Stomach (tissue), 9 donors: ENCODE measurements around the gene ABL1. TPM values are rescaled to one million over a fixed set of nuclear protein-coding genes. Genes with fewer than 3 reads are reported as not detected.

Experiments used
- DNase-seq, 2 donors: peaks; one replicate each; pipeline versions ENCODE4 v3.0.0 to v3.0.0-alpha.2; 2013 to 2019
- H3K27ac ChIP-seq, 5 donors: fragments of 200-600 bp in 4 of 5; sonication (generic) in 4 of 5; one replicate each; pipeline ENCODE4 v1.5.1; 2013 to 2019; ENCODE audit warnings: mild to moderate bottlenecking in 1 of 5, moderate library complexity in 1 of 5
- H3K27me3 ChIP-seq, 3 donors: fragments of 200-600 bp; sonication (generic); one replicate each; pipeline ENCODE4 v1.5.1; 2017 to 2019; ENCODE audit warnings: mixed run types in 1 of 3
- H3K36me3 ChIP-seq, 4 donors: fragments of 200-600 bp; sonication (generic); 1 replicate in 3 of 4; 2 replicates in 1 of 4; pipeline ENCODE4 v1.5.1; 2016 to 2019
- H3K4me1 ChIP-seq, 4 donors: fragments of 200-600 bp; sonication (generic); one replicate each; pipeline ENCODE4 v1.5.1; 2016 to 2019
- H3K4me3 ChIP-seq, 4 donors: fragments of 200-600 bp; sonication (generic) in 3 of 4; one replicate each; pipeline ENCODE4 v1.5.1; 2016 to 2019; ENCODE audit warnings: mild to moderate bottlenecking in 1 of 4
- H3K9me3 ChIP-seq, 4 donors: fragments of 200-600 bp; sonication (generic); one replicate each; pipeline ENCODE4 v1.5.1; 2016 to 2019
- CTCF ChIP-seq, 7 experiments: fragments of 450-650 bp in 4 of 7; fragments of 200-600 bp in 3 of 7; sonication (generic) in 3 of 7; IDR thresholded peaks; one replicate each; pipeline ENCODE4 v1.5.1; 2016 to 2019; ENCODE audit warnings: antibody characterized with exemption in 7 of 7, control low read depth in 2 of 7, mild to moderate bottlenecking in 1 of 7
- EP300 ChIP-seq: sonication (generic); formaldehyde crosslinking; IDR thresholded peaks from one replicate; pipeline ENCODE4 v1.6.1; 2017; ENCODE audit warnings: antibody characterized with exemption
- POLR2A ChIP-seq, 4 donors: fragments of 450-650 bp; IDR thresholded peaks; one replicate each; pipeline ENCODE4 v1.6.1; 2016; ENCODE audit warnings: antibody characterized with exemption in 4 of 4, control low read depth in 2 of 4, mild to moderate bottlenecking in 1 of 4, moderate library complexity in 1 of 4
- POLR2AphosphoS5 ChIP-seq, 3 donors: sonication (generic); formaldehyde crosslinking; IDR thresholded peaks; one replicate each; pipeline ENCODE4 v1.6.1; 2016; ENCODE audit warnings: antibody characterized with exemption in 3 of 3
- WGBS, 5 donors: extraction: QIAGEN DNeasy Blood & Tissue Kit in 3 of 5; methylation state at CpG; one replicate each; pipeline versions ENCODE4 v1.1.5 to v1.1.7; 2013 to 2018; 5-methylcytosine and 5-hydroxymethylcytosine counted together
- intact Hi-C: fragments of 100-400 bp; cut with DNase I; formaldehyde crosslinking; loops from one replicate; pipeline ENCODE4 v1.15.1; 2023; ENCODE audit warnings: low total_unique reads
- polyA plus RNA-seq, 3 donors: library from polyadenylated mRNA; stranded (reverse); fragments of 200-250 nt; gene quantifications; one replicate each; pipeline ENCODE4 v1.2.3, GENCODE V29; 2013
- total RNA-seq, 5 donors: library from RNA; depleted of rRNA; stranded (reverse); fragments of >200 nt; gene quantifications; one replicate each; pipeline versions ENCODE4 v1.1.0 to v1.2.3, GENCODE V29; 2014 to 2016
- donor health status: healthy with polysubstance abuse.
- donor health status: Bipolar disorder and iron deficiency.
- donor health status: healthy.

ABL1 gene
- total and polyA plus RNA-seq, 8 donors, result 19.0 to 95.9 (median 43.8) TPM

DNA sequence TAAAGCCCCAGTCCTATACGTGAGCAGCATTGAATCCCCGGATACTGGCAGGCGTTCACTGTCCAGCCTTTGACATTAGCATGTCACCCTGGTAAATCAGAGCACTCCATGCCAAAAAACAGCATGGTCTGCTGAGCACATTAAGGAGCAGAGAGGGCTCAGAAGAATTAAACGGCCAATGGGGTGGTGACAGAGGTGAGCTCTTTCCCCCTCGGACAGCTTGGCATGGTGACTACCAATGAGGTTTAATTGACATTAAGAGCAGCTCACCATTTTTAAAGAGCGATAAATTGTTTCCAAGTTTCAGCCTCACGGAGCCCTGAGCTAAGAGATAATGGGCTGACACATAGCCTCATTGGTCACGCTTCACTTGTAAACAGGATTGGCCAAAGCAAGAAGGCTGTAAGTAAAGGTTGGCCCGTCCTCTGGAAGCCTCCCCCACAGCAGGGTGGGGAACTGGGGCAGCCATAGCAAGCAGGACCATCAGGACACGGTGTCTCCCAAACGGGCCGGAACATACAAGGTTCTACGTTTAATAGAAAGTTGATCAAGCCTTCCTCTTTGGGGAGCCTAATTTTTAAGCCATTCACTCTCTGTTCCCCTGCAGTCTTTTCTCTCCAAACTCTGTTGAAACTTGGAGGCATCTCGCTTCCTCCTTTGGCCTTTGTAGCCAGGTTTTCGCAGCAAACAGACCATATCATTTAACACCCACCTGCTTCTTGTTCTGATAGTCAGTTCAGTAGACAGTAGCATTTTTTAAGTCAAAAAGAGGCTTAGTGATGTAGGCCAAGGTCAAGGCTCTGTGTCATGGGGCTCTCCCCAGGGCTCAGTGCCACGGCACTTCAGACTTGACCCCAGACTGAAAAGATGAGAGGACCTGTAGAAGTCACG is 35.7 kb downstream of the ABL1 start:
- TF ChIP-seq EP300, result no peak
- TF ChIP-seq CTCF (IDR thresholded peaks at IDR 0.05), result no peak
- no peak for TF ChIP-seq POLR2A (IDR thresholded peaks at IDR 0.05)
- TF ChIP-seq POLR2AphosphoS5 (IDR thresholded peaks at IDR 0.05), result no peak
- WGBS, 5 donors, result 83 to 90% (median 85%) methylated on average over 17 of the region's 17 CpGs
- peaks cover 40 to 78% (median 72%) of the 10 kb centered on the region in 4 donors for H3K36me3 ChIP-seq
- peaks cover 27 to 91% (median 68%) of the 10 kb centered on the region in 4 donors for H3K4me1 ChIP-seq
- no peaks in the 10 kb centered on the region for H3K27me3 ChIP-seq
- H3K4me3 ChIP-seq, result no peak overlapping the region
- DNase-seq, result no peak
- peak overlapping the region in 1 of 5 donors; percentile 79 for H3K27ac ChIP-seq
- H3K9me3 ChIP-seq, result no peaks in the 10 kb centered on the region
- intact Hi-C loops, result no loop called here

- DNase-seq, result no peak
- Histone ChIP-seq H3K4me1 (peaks cover 27 to 84% (median 65%) of the 10 kb centered on the region in 4 donors), H3K27me3 (no peaks in the 10 kb centered on the region), H3K9me3 (no peaks in the 10 kb centered on the region), H3K27ac (peak overlapping the region in 1 of 5 donors; percentile 79), H3K4me3 (no peak overlapping the region), H3K36me3 (peaks cover 43 to 86% (median 78%) of the 10 kb centered on the region in 4 donors)
- intact Hi-C loops, result no loop called here
- no peak for TF ChIP-seq CTCF (IDR thresholded peaks at IDR 0.05)
- no peak for TF ChIP-seq POLR2AphosphoS5 (IDR thresholded peaks at IDR 0.05)
- no peak for TF ChIP-seq EP300
- no peak for TF ChIP-seq POLR2A (IDR thresholded peaks at IDR 0.05)
- WGBS, 5 donors, result 84 to 91% (median 89%) methylated on average over 10 of the region's 10 CpGs
Measured at GRCh38 chr9:130871395-130872062, 36.5 kb downstream of the ABL1 start.

- intact Hi-C loops, result no loop called here
- no peaks in the 10 kb centered on the region for H3K9me3 ChIP-seq
- H3K27me3 ChIP-seq, result no peaks in the 10 kb centered on the region
- no peak overlapping the region for H3K4me3 ChIP-seq
- peaks cover 46 to 92% (median 76%) of the 10 kb centered on the region in 4 donors for H3K36me3 ChIP-seq
- H3K27ac ChIP-seq, result peak overlapping the region in 4 of 5 donors; percentile 48 to 79 (median 62)
- no peak for DNase-seq
- peaks cover 27 to 79% (median 61%) of the 10 kb centered on the region in 4 donors for H3K4me1 ChIP-seq
- WGBS, 5 donors, result 90 to 92% (median 91%) methylated on average over 15 of the region's 15 CpGs
- no peak for TF ChIP-seq POLR2A (IDR thresholded peaks at IDR 0.05)
- TF ChIP-seq POLR2AphosphoS5 (IDR thresholded peaks at IDR 0.05), result no peak
- no peak for TF ChIP-seq EP300
- no peak for TF ChIP-seq CTCF (IDR thresholded peaks at IDR 0.05)
Measured at GRCh38 chr9:130872093-130872492, 37.0 kb downstream of the ABL1 start.

DNA sequence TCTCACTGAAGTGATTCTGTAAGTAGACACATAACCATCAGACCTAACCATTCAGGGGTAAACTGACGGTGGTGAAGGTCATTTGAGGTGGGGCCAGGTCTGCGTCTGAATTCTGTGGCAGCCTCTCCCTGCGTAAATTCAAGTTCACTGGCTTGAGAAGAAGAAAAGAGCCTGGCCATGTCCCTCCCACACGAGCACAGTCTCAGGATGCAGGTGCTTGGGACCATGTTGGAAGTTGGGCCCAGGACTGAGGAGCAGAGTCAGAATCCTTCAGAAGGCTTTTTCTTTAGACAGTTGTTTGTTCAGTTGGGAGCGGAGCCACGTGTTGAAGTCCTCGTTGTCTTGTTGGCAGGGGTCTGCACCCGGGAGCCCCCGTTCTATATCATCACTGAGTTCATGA is 37.5 kb downstream of the ABL1 start:
- WGBS, 5 donors, result 42 to 61% (median 48%) methylated on average over 9 of the region's 9 CpGs
- intact Hi-C loops, result no loop called here
- Histone ChIP-seq H3K27ac (peak overlapping the region; percentile 48 to 79 (median 60)), H3K36me3 (peaks cover 50 to 94% (median 76%) of the 10 kb centered on the region in 4 donors), H3K4me3 (no peak overlapping the region), H3K4me1 (peaks cover 27 to 75% (median 59%) of the 10 kb centered on the region in 4 donors), H3K9me3 (no peaks in the 10 kb centered on the region), H3K27me3 (no peaks in the 10 kb centered on the region)
- no peak for TF ChIP-seq POLR2AphosphoS5 (IDR thresholded peaks at IDR 0.05)
- no peak for TF ChIP-seq EP300
- TF ChIP-seq CTCF (IDR thresholded peaks at IDR 0.05), result no peak
- TF ChIP-seq POLR2A (IDR thresholded peaks at IDR 0.05), result no peak
- no peak for DNase-seq
